Karpas-422 (cell line): ENCODE data around the gene ANXA5. TPM values are rescaled to one million over a fixed set of nuclear protein-coding genes. Genes with fewer than 3 reads are reported as not detected.

Source experiments
- DNase-seq: peaks from one replicate; pipeline ENCODE4 v3.0.0-alpha.2; 2015
- H2AFZ ChIP-seq: fragments of 200-600 bp; sonication (generic); 2 replicates; pipeline ENCODE4 v1.6.1; 2014; ENCODE audit warnings: antibody characterized with exemption, low read length, mixed read lengths
- H3K27ac ChIP-seq: fragments of 200-600 bp; sonication (generic); 2 replicates; pipeline ENCODE4 v1.5.1; 2014; ENCODE audit warnings: mild to moderate bottlenecking, low read length, moderate library complexity
- H3K27me3 ChIP-seq: fragments of 200-600 bp; sonication (generic); 2 replicates; pipeline ENCODE4 v1.6.1; 2014; ENCODE audit warnings: low read length, mixed read lengths
- H3K36me3 ChIP-seq: fragments of 200-600 bp; sonication (generic); 2 replicates; pipeline ENCODE4 v1.6.1; 2014; ENCODE audit warnings: low read length, mixed read lengths; ENCODE audit not compliant: insufficient read depth
- H3K4me1 ChIP-seq: fragments of 200-600 bp; sonication (generic); 2 replicates; pipeline ENCODE4 v1.6.1; 2014; ENCODE audit warnings: mild to moderate bottlenecking, low read length, mixed read lengths
- H3K4me2 ChIP-seq: fragments of 200-600 bp; sonication (generic); 2 replicates; pipeline ENCODE4 v1.6.1; 2014; ENCODE audit warnings: low read length, low read depth, mild to moderate bottlenecking; ENCODE audit not compliant: poor library complexity, severe bottlenecking
- H3K4me3 ChIP-seq: fragments of 200-600 bp; sonication (generic); 2 replicates; pipeline ENCODE4 v1.5.1; 2014; ENCODE audit warnings: mild to moderate bottlenecking, antibody characterized with exemption, low read length, mixed read lengths
- H3K79me2 ChIP-seq: fragments of 200-600 bp; sonication (generic); 2 replicates; pipeline ENCODE4 v1.6.1; 2014; ENCODE audit warnings: mild to moderate bottlenecking, low read length, mixed read lengths
- H3K9ac ChIP-seq: fragments of 200-600 bp; sonication (generic); 2 replicates; pipeline ENCODE4 v1.6.0; 2014; ENCODE audit warnings: low read length
- H3K9me2 ChIP-seq: fragments of 200-600 bp; sonication (generic), shearing (Covaris generic); replicated peaks from 2 replicates; pipeline ENCODE4 v1.6.0; 2014; ENCODE audit warnings: mild to moderate bottlenecking, low read length, moderate library complexity; ENCODE audit not compliant: insufficient read depth
- H3K9me3 ChIP-seq: fragments of 300-700, 200-600 bp; sonication (generic); 2 replicates; pipeline ENCODE4 v1.6.1; 2014; ENCODE audit warnings: low read length, mixed read lengths
- H4K20me1 ChIP-seq: fragments of 200-600 bp; sonication (generic); 2 replicates; pipeline ENCODE4 v1.6.1; 2014; ENCODE audit warnings: mild to moderate bottlenecking, antibody characterized with exemption, low read length, low read depth; ENCODE audit not compliant: insufficient read depth
- total RNA-seq: library from RNA; depleted of rRNA; stranded (reverse); fragments of >200 nt; shearing (Covaris generic); gene quantifications from 2 replicates; pipeline ENCODE4 v1.2.3, GENCODE V29; 2014; ENCODE audit warnings: low replicate concordance

The ANXA5 gene
- total RNA-seq, 1 experiment from 2014 or later = 89.5 TPM

GRCh38 chr4:121721700-121722099, 24.9 kb upstream of the ANXA5 start:
- H3K79me2 ChIP-seq = no peaks in the 10 kb centered on the region
- H3K4me1 ChIP-seq = no peaks in the 10 kb centered on the region
- H3K27ac ChIP-seq = no peak overlapping the region
- no peaks in the 10 kb centered on the region for H3K27me3 ChIP-seq
- H4K20me1 ChIP-seq = no peaks in the 10 kb centered on the region
- no peak overlapping the region for H3K4me2 ChIP-seq
- no peaks in the 10 kb centered on the region for H3K36me3 ChIP-seq
- no peaks in the 10 kb centered on the region for H3K9me3 ChIP-seq
- no peaks in the 10 kb centered on the region for H3K9me2 ChIP-seq
- H3K9ac ChIP-seq = no peak overlapping the region
- DNase-seq = no peak
- no peak overlapping the region for H2AFZ ChIP-seq
- H3K4me3 ChIP-seq = no peak overlapping the region

DNA sequence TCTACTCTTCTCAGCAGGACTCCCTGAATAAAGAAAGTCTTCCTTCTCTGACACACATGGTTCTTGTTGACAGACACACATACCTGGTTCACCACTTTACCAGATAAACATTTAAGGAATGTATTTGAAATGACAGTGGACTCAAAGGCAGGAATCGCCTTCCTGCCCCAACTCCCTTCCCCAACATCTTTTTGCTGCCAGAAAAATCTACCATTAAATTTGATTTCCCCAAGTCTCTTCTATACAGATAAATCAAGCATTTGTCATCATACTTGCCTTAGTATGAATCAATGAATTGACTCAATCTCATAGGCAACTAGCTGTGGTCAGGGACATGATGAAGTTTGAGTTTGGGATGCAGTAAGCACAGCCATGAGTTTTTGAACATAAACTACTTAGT, 23.3 kb upstream of the ANXA5 start:
- Histone ChIP-seq H3K27ac (no peak overlapping the region), H4K20me1 (no peaks in the 10 kb centered on the region), H3K27me3 (no peaks in the 10 kb centered on the region), H3K9me3 (no peaks in the 10 kb centered on the region), H3K4me2 (no peak overlapping the region), H3K9me2 (no peaks in the 10 kb centered on the region), H3K36me3 (no peaks in the 10 kb centered on the region), H3K4me3 (no peak overlapping the region), H3K9ac (no peak overlapping the region), H2AFZ (no peak overlapping the region), H3K4me1 (no peaks in the 10 kb centered on the region), H3K79me2 (no peaks in the 10 kb centered on the region)
- DNase-seq = no peak

GRCh38 chr4:121717680-121718237, 21.0 kb upstream of the ANXA5 start:
- no peaks in the 10 kb centered on the region for H3K27me3 ChIP-seq

GRCh38 chr4:121714548-121714947, 17.8 kb upstream of the ANXA5 start:
- DNase-seq = no peak
- no peaks in the 10 kb centered on the region for H4K20me1 ChIP-seq

More at GRCh38 chr4:121717680-121718237, 21.0 kb upstream of the ANXA5 start:
- no peaks in the 10 kb centered on the region for H3K9me3 ChIP-seq
- no peak for DNase-seq
- no peaks in the 10 kb centered on the region for H3K36me3 ChIP-seq
- no peaks in the 10 kb centered on the region for H3K4me1 ChIP-seq
- H3K79me2 ChIP-seq = no peaks in the 10 kb centered on the region
- no peak overlapping the region for H3K4me3 ChIP-seq
- H3K4me2 ChIP-seq = no peak overlapping the region
- no peaks in the 10 kb centered on the region for H4K20me1 ChIP-seq
- H3K27ac ChIP-seq = no peak overlapping the region
- no peak overlapping the region for H2AFZ ChIP-seq
- no peak overlapping the region for H3K9ac ChIP-seq
- H3K9me2 ChIP-seq = no peaks in the 10 kb centered on the region

GRCh38 chr4:121712783-121713182, 16.0 kb upstream of the ANXA5 start:
- no peaks in the 10 kb centered on the region for H3K9me2 ChIP-seq

More at GRCh38 chr4:121714548-121714947, 17.8 kb upstream of the ANXA5 start:
- no peak overlapping the region for H3K4me3 ChIP-seq
- H3K9me2 ChIP-seq = no peaks in the 10 kb centered on the region
- H3K9me3 ChIP-seq = no peaks in the 10 kb centered on the region
- H3K9ac ChIP-seq = no peak overlapping the region
- no peaks in the 10 kb centered on the region for H3K4me1 ChIP-seq
- no peak overlapping the region for H2AFZ ChIP-seq
- H3K36me3 ChIP-seq = no peaks in the 10 kb centered on the region
- H3K4me2 ChIP-seq = no peak overlapping the region
- H3K27me3 ChIP-seq = no peaks in the 10 kb centered on the region
- no peaks in the 10 kb centered on the region for H3K79me2 ChIP-seq
- no peak overlapping the region for H3K27ac ChIP-seq

DNA sequence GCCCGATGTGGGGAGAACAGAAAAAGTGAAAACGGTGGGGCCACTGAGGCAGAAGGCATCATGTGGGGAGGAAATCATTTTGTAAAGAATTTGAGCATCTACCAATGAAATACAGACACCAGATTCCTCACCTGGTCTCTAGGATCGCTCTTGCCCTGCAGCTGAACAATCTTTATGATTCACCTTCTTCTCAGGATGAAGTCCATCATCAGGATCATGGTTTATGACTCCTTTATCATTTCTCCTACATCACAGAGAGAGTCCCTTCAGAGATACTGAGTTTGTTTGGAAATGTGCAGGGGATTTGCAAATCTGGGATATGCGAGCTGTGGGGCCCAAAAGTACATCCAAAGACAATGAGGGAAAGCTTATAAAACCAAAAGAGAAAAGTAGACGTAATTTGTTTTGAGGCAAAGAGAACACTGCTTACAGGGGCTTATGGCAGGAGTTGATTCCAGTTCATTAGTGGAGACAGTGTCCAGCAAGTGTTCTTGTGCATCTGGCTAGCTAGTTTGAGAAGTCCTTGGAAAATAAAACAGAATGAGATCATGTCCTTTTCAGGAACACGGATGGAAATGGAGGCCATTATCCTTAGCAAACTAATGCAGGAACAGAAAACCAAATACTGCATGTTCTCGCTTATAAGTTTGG, 15.3 kb upstream of the ANXA5 start:
- H3K9me3 ChIP-seq = no peaks in the 10 kb centered on the region
- no peak for DNase-seq
- H3K79me2 ChIP-seq = no peaks in the 10 kb centered on the region
- H3K4me3 ChIP-seq = no peak overlapping the region
- no peak overlapping the region for H3K27ac ChIP-seq
- no peak overlapping the region for H3K4me2 ChIP-seq
- no peak overlapping the region for H3K9ac ChIP-seq
- H3K36me3 ChIP-seq = no peaks in the 10 kb centered on the region
- no peaks in the 10 kb centered on the region for H3K4me1 ChIP-seq
- H4K20me1 ChIP-seq = no peaks in the 10 kb centered on the region
- no peaks in the 10 kb centered on the region for H3K27me3 ChIP-seq
- no peaks in the 10 kb centered on the region for H3K9me2 ChIP-seq
- H2AFZ ChIP-seq = no peak overlapping the region; the same call in 1 of the 2 replicates

More at GRCh38 chr4:121712783-121713182, 16.0 kb upstream of the ANXA5 start:
- H3K36me3 ChIP-seq = no peaks in the 10 kb centered on the region
- no peak overlapping the region for H3K27ac ChIP-seq
- no peaks in the 10 kb centered on the region for H3K9me3 ChIP-seq
- H2AFZ ChIP-seq = no peak overlapping the region
- no peak overlapping the region for H3K9ac ChIP-seq
- H3K27me3 ChIP-seq = no peaks in the 10 kb centered on the region
- H3K4me1 ChIP-seq = no peaks in the 10 kb centered on the region
- no peak overlapping the region for H3K4me2 ChIP-seq
- H3K79me2 ChIP-seq = no peaks in the 10 kb centered on the region
- no peak overlapping the region for H3K4me3 ChIP-seq
- no peak for DNase-seq
- no peaks in the 10 kb centered on the region for H4K20me1 ChIP-seq

DNA sequence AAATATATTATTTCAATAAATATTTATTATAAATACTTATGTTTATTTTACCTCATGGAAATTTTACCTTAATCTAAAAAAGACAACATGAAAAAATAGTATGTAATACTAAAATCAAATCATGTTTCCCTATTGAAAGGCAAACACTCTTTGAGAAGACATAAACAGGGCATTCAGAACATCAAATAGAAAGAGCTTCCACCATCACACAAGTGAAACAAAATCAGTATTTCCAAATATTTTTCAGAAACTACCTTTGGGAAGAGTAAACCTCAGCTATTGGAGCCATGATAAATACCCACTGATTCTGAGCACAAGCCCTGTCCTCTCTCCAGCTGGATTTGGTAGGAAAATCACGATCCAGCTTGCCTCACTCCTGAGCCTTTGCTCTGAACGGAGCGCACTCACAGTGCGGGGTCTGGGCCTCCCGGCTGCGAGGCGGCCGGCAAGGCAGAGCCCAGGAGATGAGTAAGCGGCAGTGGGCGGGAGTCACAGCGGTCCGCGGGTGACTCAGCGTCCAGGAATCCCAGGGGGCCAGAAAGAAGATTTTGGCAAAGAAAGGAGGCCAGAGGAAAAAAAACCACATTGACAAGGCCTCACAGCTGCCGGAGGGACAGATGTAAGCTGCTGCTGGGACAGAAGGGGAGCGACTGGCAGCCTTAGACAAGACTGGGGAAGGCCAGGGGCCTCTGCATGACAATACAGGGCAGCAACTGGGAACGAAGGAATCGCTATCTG, 14.7 kb upstream of the ANXA5 start:
- no peaks in the 10 kb centered on the region for H4K20me1 ChIP-seq
- H3K27me3 ChIP-seq = no peaks in the 10 kb centered on the region
- H3K79me2 ChIP-seq = no peaks in the 10 kb centered on the region
- no peak for DNase-seq
- no peak overlapping the region for H2AFZ ChIP-seq
- H3K9me2 ChIP-seq = no peaks in the 10 kb centered on the region
- H3K27ac ChIP-seq = no peak overlapping the region
- no peaks in the 10 kb centered on the region for H3K4me1 ChIP-seq
- no peaks in the 10 kb centered on the region for H3K36me3 ChIP-seq
- H3K9me3 ChIP-seq = no peaks in the 10 kb centered on the region
- H3K4me2 ChIP-seq = no peak overlapping the region
- no peak overlapping the region for H3K9ac ChIP-seq
- no peak overlapping the region for H3K4me3 ChIP-seq

DNA sequence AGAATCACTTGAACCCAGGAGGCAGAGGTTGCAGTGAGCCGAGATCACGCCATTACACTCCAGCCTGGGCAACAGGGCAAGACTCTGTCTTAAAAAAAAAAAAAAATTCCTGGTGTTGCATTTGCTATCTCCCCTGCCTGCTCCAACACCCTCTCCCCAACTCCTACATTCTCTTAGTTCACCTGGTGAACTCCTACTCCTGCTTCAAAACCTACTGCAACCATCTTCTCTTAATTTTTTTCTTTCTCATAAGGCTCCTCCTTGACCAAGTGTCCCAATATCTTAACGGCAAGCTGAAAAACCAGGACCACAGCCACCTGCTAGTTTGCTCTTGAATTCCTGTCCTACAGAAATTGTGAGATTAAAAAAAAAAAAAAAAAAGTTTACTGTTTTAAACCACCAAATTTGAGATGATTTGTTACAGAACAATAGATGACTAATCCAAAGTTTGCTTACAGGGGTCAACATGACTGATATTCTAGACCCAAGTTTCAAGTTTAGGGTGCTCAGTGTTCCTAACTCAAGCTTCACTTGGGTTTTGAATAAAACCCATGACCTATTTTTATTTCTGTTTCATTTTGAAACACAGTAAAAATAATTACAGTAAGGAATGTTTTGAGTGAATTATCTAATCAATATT, 13.1 kb upstream of the ANXA5 start:
- Histone ChIP-seq H3K9me3 (no peaks in the 10 kb centered on the region), H3K27me3 (no peaks in the 10 kb centered on the region), H3K9me2 (no peaks in the 10 kb centered on the region), H3K4me3 (no peak overlapping the region), H4K20me1 (no peaks in the 10 kb centered on the region), H3K4me1 (no peaks in the 10 kb centered on the region), H3K36me3 (no peaks in the 10 kb centered on the region), H3K27ac (no peak overlapping the region), H2AFZ (no peak overlapping the region), H3K4me2 (no peak overlapping the region), H3K9ac (no peak overlapping the region), H3K79me2 (no peaks in the 10 kb centered on the region)
- DNase-seq = no peak
